SK-N-SH treated with all-trans-retinoic acid at 6 μM for 48 hours (cell line): Measurements from ENCODE around the gene NUDT15.
"Not testable (repeated sequence)": the region's sequence is repeated elsewhere in the genome, so short reads cannot be mapped to it uniquely, and the experiment has no call there.

Experiments used
- ATAC-seq: fragments of 200-7000 bp; cut with Tn5 transposase; 3 replicates; pipeline ENCODE4 v1.9.1; 2020; ENCODE audit warnings: mild to moderate bottlenecking, moderate library complexity
- BACH2 ChIP-seq: fragments of 250-450 bp; sonication (Bioruptor Pico); IDR thresholded peaks from 2 replicates; pipeline ENCODE4 v1.9.0; 2021; ENCODE audit warnings: mild to moderate bottlenecking, borderline replicate concordance
- CREB5 ChIP-seq: fragments of 250-450 bp; sonication (Bioruptor Pico); IDR thresholded peaks from 2 replicates; pipeline ENCODE4 v1.5.1; 2020; ENCODE audit warnings: low read depth, mild to moderate bottlenecking, moderate library complexity
- CSDC2 ChIP-seq: fragments of 250-450 bp; sonication (Bioruptor Pico); IDR thresholded peaks from 2 replicates; pipeline ENCODE4 v1.5.0; 2020; ENCODE audit warnings: mild to moderate bottlenecking, moderate library complexity
- CSRNP3 ChIP-seq: fragments of 250-450 bp; sonication (Bioruptor Pico); IDR thresholded peaks from 2 replicates; pipeline ENCODE4 v1.5.1; 2021; ENCODE audit warnings: mild to moderate bottlenecking, moderate library complexity
- GLIS3 ChIP-seq: fragments of 250-450 bp; sonication (Bioruptor Pico); IDR thresholded peaks from 2 replicates; pipeline ENCODE4 v1.5.0; 2020; ENCODE audit warnings: mild to moderate bottlenecking, moderate library complexity
- OSR1 ChIP-seq: fragments of 250-450 bp; sonication (Bioruptor Pico); IDR thresholded peaks from 2 replicates; pipeline ENCODE4 v1.8.0; 2022; ENCODE audit warnings: moderate library complexity, mild to moderate bottlenecking, inconsistent platforms
- PATZ1 ChIP-seq: fragments of 250-450 bp; sonication (Bioruptor Pico); IDR thresholded peaks from 2 replicates; pipeline ENCODE4 v1.8.0; 2020; ENCODE audit warnings: mild to moderate bottlenecking, moderate library complexity, borderline replicate concordance
- RARB ChIP-seq: fragments of 250-450 bp; sonication (Bioruptor Pico); IDR thresholded peaks from 2 replicates; pipeline ENCODE4 v1.8.0; 2021; ENCODE audit warnings: mild to moderate bottlenecking, moderate library complexity
- SNAI2 ChIP-seq: fragments of 250-450 bp; sonication (Bioruptor Pico); IDR thresholded peaks from 2 replicates; pipeline ENCODE4 v1.5.0; 2020; ENCODE audit warnings: mild to moderate bottlenecking, moderate library complexity
- TCF4 ChIP-seq: fragments of 250-450 bp; sonication (Bioruptor Pico); IDR thresholded peaks from 2 replicates; pipeline ENCODE4 v1.8.0; 2021; ENCODE audit warnings: mild to moderate bottlenecking, moderate library complexity, borderline replicate concordance
- TOX ChIP-seq: fragments of 250-450 bp; sonication (Bioruptor Pico); IDR thresholded peaks from 2 replicates; pipeline ENCODE4 v1.8.0; 2021; ENCODE audit warnings: mild to moderate bottlenecking, moderate library complexity, borderline replicate concordance
- TSHZ2 ChIP-seq: fragments of 250-450 bp; sonication (Bioruptor Pico); IDR thresholded peaks from 2 replicates; pipeline ENCODE4 v1.5.0; 2020; ENCODE audit warnings: mild to moderate bottlenecking, moderate library complexity
- ZC3H10 ChIP-seq: fragments of 250-450 bp; sonication (Bioruptor Pico); IDR thresholded peaks from 2 replicates; pipeline ENCODE4 v1.5.1; 2021; ENCODE audit warnings: mild to moderate bottlenecking, moderate library complexity
- ZFP3 ChIP-seq: fragments of 250-450 bp; sonication (Bioruptor Pico); IDR thresholded peaks from 2 replicates; pipeline ENCODE4 v1.5.0; 2020; ENCODE audit warnings: mild to moderate bottlenecking, moderate library complexity
- ZFP30 ChIP-seq: fragments of 450-650 bp; formaldehyde crosslinking; IDR thresholded peaks from 2 replicates; pipeline ENCODE4 v1.5.0; 2022; ENCODE audit warnings: mild to moderate bottlenecking, moderate library complexity
- ZNF565 ChIP-seq: fragments of 450-650 bp; formaldehyde crosslinking; conservative IDR thresholded peaks from 2 replicates; pipeline ENCODE4 v1.5.0; 2020; ENCODE audit warnings: low read depth, mild to moderate bottlenecking, moderate library complexity
- ZNF70 ChIP-seq: fragments of 450-650 bp; formaldehyde crosslinking; IDR thresholded peaks from 2 replicates; pipeline ENCODE4 v1.5.0; 2020; ENCODE audit warnings: mild to moderate bottlenecking, moderate library complexity
- ZNF8 ChIP-seq: fragments of 450-650 bp; formaldehyde crosslinking; IDR thresholded peaks from 2 replicates; pipeline ENCODE4 v1.5.0; 2020; ENCODE audit warnings: mild to moderate bottlenecking, moderate library complexity

The NUDT15 gene

GRCh38 chr13:48050550-48050949 is 13.0 kb downstream of the NUDT15 start (continued):
- no peak for TF ChIP-seq RARB (CRISPR knock-in tag)
- no peak for TF ChIP-seq TOX (CRISPR knock-in tag)
- no peak for TF ChIP-seq CSRNP3 (CRISPR knock-in tag)

- no peak for TF ChIP-seq BACH2 (CRISPR knock-in tag)
- no peak for TF ChIP-seq ZNF8 (CRISPR knock-in tag)
- TF ChIP-seq, all 23 proteins: peak for 0
- ATAC-seq = no peak
Observed at GRCh38 chr13:48054601-48055000, 17.1 kb downstream of the NUDT15 start.

GRCh38 chr13:48055712-48056111 is 18.2 kb downstream of the NUDT15 start:
- no peak for ATAC-seq
- TF ChIP-seq ZC3H10 (CRISPR knock-in tag) (no peak), ZNF70 (no peak), SNAI2 (CRISPR knock-in tag) (no peak), CSRNP3 (CRISPR knock-in tag) (no peak), PATZ1 (no peak), ZFP30 (no peak), ZFP3 (no peak), GLIS3 (CRISPR knock-in tag) (no peak), RARB (CRISPR knock-in tag) (no peak), CSDC2 (no peak), OSR1 (CRISPR knock-in tag) (no peak), TSHZ2 (no peak)
- TF ChIP-seq, all 23 proteins: peak for 0

GRCh38 chr13:48058536-48058935 is 21.0 kb downstream of the NUDT15 start:
- ATAC-seq = not testable (repeated sequence)

GRCh38 chr13:48059951-48060350 is 22.4 kb downstream of the NUDT15 start:
- not testable (repeated sequence) for ATAC-seq

GRCh38 chr13:48066310-48066989 is 28.9 kb downstream of the NUDT15 start:
- TF ChIP-seq ZNF70 = no peak
- TF ChIP-seq TSHZ2 = no peak
- TF ChIP-seq ZNF565 (CRISPR knock-in tag) = no peak
- no peak for TF ChIP-seq CSRNP3 (CRISPR knock-in tag)
- TF ChIP-seq RARB (CRISPR knock-in tag) = no peak
- TF ChIP-seq TCF4 (CRISPR knock-in tag) = no peak
- TF ChIP-seq SNAI2 (CRISPR knock-in tag) = no peak
- TF ChIP-seq CSDC2 = no peak
- no peak for TF ChIP-seq ZC3H10 (CRISPR knock-in tag)
- no peak for TF ChIP-seq CREB5 (CRISPR knock-in tag)
- no peak for ATAC-seq
